ENCODE results near the gene SYT17.

DNA sequence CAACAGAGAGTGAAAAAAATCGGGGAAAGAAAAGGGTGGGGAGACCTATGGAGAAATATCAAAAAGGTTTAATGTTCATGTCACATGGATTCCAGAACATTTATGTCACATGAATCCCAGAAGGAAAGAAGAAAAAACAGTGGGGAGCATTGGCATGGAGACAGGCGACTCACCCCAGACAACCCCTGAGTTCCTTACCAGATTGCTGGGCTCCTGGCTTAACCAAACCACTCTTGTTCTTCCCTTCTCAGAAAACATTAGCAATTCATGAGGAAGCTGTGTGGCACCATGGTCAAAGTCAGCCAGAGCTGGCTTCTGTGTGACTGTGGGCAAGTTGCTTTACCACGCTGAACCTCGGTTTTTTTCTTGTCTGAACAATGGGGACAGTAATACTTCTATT, 67.8 kb downstream of the SYT17 start:
- TF ChIP-seq TAF1 (IDR thresholded peaks at IDR 0.05; ENCODE audit: low read depth): no peak
- no peak for TF ChIP-seq EP300 (IDR thresholded peaks at IDR 0.05; ENCODE audit: borderline replicate concordance)
- TF ChIP-seq, protein P1, sequence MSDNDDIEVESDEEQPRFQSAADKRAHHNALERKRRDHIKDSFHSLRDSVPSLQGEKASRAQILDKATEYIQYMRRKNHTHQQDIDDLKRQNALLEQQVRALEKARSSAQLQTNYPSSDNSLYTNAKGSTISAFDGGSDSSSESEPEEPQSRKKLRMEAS (IDR thresholded peaks at IDR 0.05): no peak
- TF ChIP-seq FOXM1 (IDR thresholded peaks at IDR 0.05; ENCODE audit: borderline replicate concordance, low read depth): no peak
- no peak for TF ChIP-seq YY1 (IDR thresholded peaks at IDR 0.05; ENCODE audit: low read depth)
- no peak for TF ChIP-seq RAD21 (IDR thresholded peaks at IDR 0.05; ENCODE audit: low read depth)
- no peak for TF ChIP-seq REST (IDR thresholded peaks at IDR 0.05; ENCODE audit: low read depth)
